Tibial nerve (tissue), 4 donors: Measurements from ENCODE around the gene ROBO1. TPM values are rescaled to one million over a fixed set of nuclear protein-coding genes. Genes with fewer than 3 reads are reported as not detected.

Experiments
- DNase-seq, 2 donors: peaks; one replicate each; pipeline ENCODE4 v3.0.0-alpha.2; 2019; ENCODE audit warnings: low spot score in 2 of 2
- H3K27ac ChIP-seq, 4 donors: fragments of 200-600 bp; sonication (generic) in 3 of 4; one replicate each; pipeline ENCODE4 v1.5.1; 2017 to 2019; ENCODE audit warnings: mild to moderate bottlenecking in 1 of 4
- H3K27me3 ChIP-seq, 2 donors: fragments of 200-600 bp; sonication (generic) in 1 of 2; one replicate each; pipeline versions ENCODE4 v1.5.1 to v1.6.0; 2017 to 2019
- H3K36me3 ChIP-seq, 3 donors: fragments of 200-600 bp; sonication (generic); one replicate each; pipeline ENCODE4 v1.5.1; 2018 to 2019
- H3K4me1 ChIP-seq, 4 donors: fragments of 200-600 bp; sonication (generic) in 3 of 4; one replicate each; pipeline ENCODE4 v1.5.1; 2017 to 2019
- H3K4me3 ChIP-seq, 4 donors: fragments of 200-600 bp; sonication (generic) in 3 of 4; one replicate each; pipeline ENCODE4 v1.5.1; 2017 to 2019; ENCODE audit warnings: mild to moderate bottlenecking in 1 of 4, moderate library complexity in 1 of 4
- H3K9me3 ChIP-seq, 4 donors: fragments of 200-600 bp; sonication (generic) in 3 of 4; one replicate each; pipeline ENCODE4 v1.5.1; 2017 to 2019
- CTCF ChIP-seq, 5 experiments: fragments of 200-600 bp in 3 of 5; fragments of 450-650 bp in 2 of 5; sonication (generic) in 3 of 5; IDR thresholded peaks; one replicate each; pipeline ENCODE4 v1.5.1; 2016 to 2019; ENCODE audit warnings: antibody characterized with exemption in 5 of 5, mild to moderate bottlenecking in 3 of 5, moderate library complexity in 2 of 5
- EP300 ChIP-seq, 2 donors: sonication (generic); formaldehyde crosslinking; IDR thresholded peaks; one replicate each; pipeline ENCODE4 v1.6.1; 2017; ENCODE audit warnings: antibody characterized with exemption in 2 of 2, mild to moderate bottlenecking in 1 of 2
- POLR2A ChIP-seq, 2 donors: fragments of 450-650 bp; IDR thresholded peaks; one replicate each; pipeline ENCODE4 v1.6.1; 2017; ENCODE audit warnings: antibody characterized with exemption in 2 of 2, mild to moderate bottlenecking in 2 of 2, moderate library complexity in 2 of 2
- WGBS, 2 donors: methylation state at CpG; one replicate each; pipeline ENCODE4 v1.1.5; 2018; 5-methylcytosine and 5-hydroxymethylcytosine counted together
- total RNA-seq, 4 donors: library from RNA; depleted of rRNA; stranded (reverse); fragments of >200 nt; gene quantifications; one replicate each; pipeline ENCODE4 v1.1.0, GENCODE V29; 2016

Gene ROBO1
- total RNA-seq, 4 donors from 2014 or later, result 12.6 to 27.8 (median 23.1) TPM

GRCh38 chr3:79011821-79012529, 755.8 kb downstream of the ROBO1 start:
- peaks cover 0 to 57% (median 0%) of the 10 kb centered on the region in 4 donors for H3K4me1 ChIP-seq
- no peaks in the 10 kb centered on the region for H3K9me3 ChIP-seq
- no peaks in the 10 kb centered on the region for H3K27me3 ChIP-seq
- no peaks in the 10 kb centered on the region for H3K36me3 ChIP-seq
- peak overlapping the region in 1 of 4 donors; percentile 37 for H3K27ac ChIP-seq
- H3K4me3 ChIP-seq, result no peak overlapping the region
- 79 to 85% methylated on average over 5 of the region's 5 CpGs for WGBS, 2 donors
- TF ChIP-seq CTCF (IDR thresholded peaks at IDR 0.05) (no peak), POLR2A (IDR thresholded peaks at IDR 0.05) (no peak), EP300 (IDR thresholded peaks at IDR 0.05) (no peak)
- DNase-seq, result no peak

- Histone ChIP-seq H3K9me3 (no peaks in the 10 kb centered on the region), H3K4me3 (no peak overlapping the region), H3K27me3 (no peaks in the 10 kb centered on the region), H3K36me3 (no peaks in the 10 kb centered on the region), H3K4me1 (peaks cover 0 to 45% (median 0%) of the 10 kb centered on the region in 4 donors), H3K27ac (no peak overlapping the region)
- no peak for DNase-seq
- TF ChIP-seq POLR2A (IDR thresholded peaks at IDR 0.05), result no peak
Measured at GRCh38 chr3:79009861-79010260, 757.9 kb downstream of the ROBO1 start.

- Histone ChIP-seq H3K27ac (no peak overlapping the region), H3K4me1 (peaks cover 0 to 20% (median 1%) of the 10 kb centered on the region in 4 donors), H3K36me3 (no peaks in the 10 kb centered on the region), H3K9me3 (no peaks in the 10 kb centered on the region), H3K27me3 (no peaks in the 10 kb centered on the region), H3K4me3 (no peak overlapping the region)
- WGBS, 2 donors, result 73 to 80% methylated on average over 1 of the region's 1 CpG
- TF ChIP-seq POLR2A (IDR thresholded peaks at IDR 0.05), result no peak
- TF ChIP-seq EP300 (IDR thresholded peaks at IDR 0.05), result no peak
- no peak for TF ChIP-seq CTCF (IDR thresholded peaks at IDR 0.05)
- DNase-seq, result no peak
Measured at GRCh38 chr3:79006077-79006476, 761.7 kb downstream of the ROBO1 start.

- Histone ChIP-seq H3K4me1 (peaks cover 0 to 20% (median 1%) of the 10 kb centered on the region in 4 donors), H3K36me3 (no peaks in the 10 kb centered on the region), H3K27ac (no peak overlapping the region), H3K27me3 (no peaks in the 10 kb centered on the region), H3K4me3 (no peak overlapping the region), H3K9me3 (no peaks in the 10 kb centered on the region)
- no peak for DNase-seq
- WGBS, 2 donors, result 51 to 55% methylated on average over 6 of the region's 6 CpGs
- TF ChIP-seq EP300 (IDR thresholded peaks at IDR 0.05), result no peak
- TF ChIP-seq CTCF (IDR thresholded peaks at IDR 0.05), result no peak
- no peak for TF ChIP-seq POLR2A (IDR thresholded peaks at IDR 0.05)
Measured at GRCh38 chr3:79005084-79005483, 762.7 kb downstream of the ROBO1 start.

GRCh38 chr3:79003994-79004393, 763.8 kb downstream of the ROBO1 start:
- no peak for DNase-seq
- Histone ChIP-seq H3K27me3 (no peaks in the 10 kb centered on the region), H3K4me1 (peaks cover 0 to 14% (median 1%) of the 10 kb centered on the region in 4 donors), H3K27ac (no peak overlapping the region), H3K9me3 (peaks cover 0 to 3% (median 0%) of the 10 kb centered on the region in 4 donors), H3K36me3 (no peaks in the 10 kb centered on the region), H3K4me3 (no peak overlapping the region)
- WGBS, 2 donors, result 97 to 100% methylated on average over 1 of the region's 1 CpG
- TF ChIP-seq POLR2A (IDR thresholded peaks at IDR 0.05) (no peak), EP300 (IDR thresholded peaks at IDR 0.05) (no peak), CTCF (IDR thresholded peaks at IDR 0.05) (no peak)
